GM21360 (cell line): ENCODE measurements around the gene AMPH.
"Not testable (repeated sequence)": the region's sequence is repeated elsewhere in the genome, so short reads cannot be mapped to it uniquely, and the experiment has no call there.

Experiments
- ATAC-seq: cut with Tn5 transposase; IDR thresholded peaks from one replicate; pipeline ENCODE4 v1.9.1; 2021; ENCODE audit warnings: mild to moderate bottlenecking, moderate library complexity; ENCODE audit not compliant: unreplicated experiment

Gene AMPH

GRCh38 chr7:38359071-38359601 lies 272.0 kb downstream of the AMPH start:
- ATAC-seq: peak; percentile 89

DNA sequence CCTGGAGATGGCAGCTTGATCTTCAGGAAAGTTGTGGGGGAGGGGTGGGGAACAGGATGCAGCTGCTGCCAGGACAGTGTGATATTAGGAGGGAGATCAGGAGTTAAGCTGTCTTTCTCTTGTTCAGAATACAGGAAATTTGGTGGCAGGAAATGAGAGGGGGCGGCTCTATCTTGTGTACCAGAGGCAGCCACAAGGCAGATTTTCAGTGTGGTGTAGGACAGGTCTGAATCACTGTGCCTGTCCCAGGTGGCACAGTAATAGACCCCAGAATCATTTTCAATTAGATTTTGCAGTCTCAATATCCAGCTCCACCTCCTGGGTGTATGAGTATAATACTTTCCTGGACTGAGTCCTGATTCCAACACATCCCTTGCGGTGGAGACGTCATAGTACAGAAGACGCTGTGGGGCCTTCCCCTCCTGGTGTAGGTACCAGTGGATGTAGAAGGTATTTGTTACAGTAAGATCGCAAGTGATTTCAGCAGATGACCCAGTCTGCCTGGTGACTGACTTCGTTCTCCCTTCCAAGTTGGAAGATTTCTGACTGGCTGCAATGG lies 272.8 kb downstream of the AMPH start:
- not testable (repeated sequence) for ATAC-seq

DNA sequence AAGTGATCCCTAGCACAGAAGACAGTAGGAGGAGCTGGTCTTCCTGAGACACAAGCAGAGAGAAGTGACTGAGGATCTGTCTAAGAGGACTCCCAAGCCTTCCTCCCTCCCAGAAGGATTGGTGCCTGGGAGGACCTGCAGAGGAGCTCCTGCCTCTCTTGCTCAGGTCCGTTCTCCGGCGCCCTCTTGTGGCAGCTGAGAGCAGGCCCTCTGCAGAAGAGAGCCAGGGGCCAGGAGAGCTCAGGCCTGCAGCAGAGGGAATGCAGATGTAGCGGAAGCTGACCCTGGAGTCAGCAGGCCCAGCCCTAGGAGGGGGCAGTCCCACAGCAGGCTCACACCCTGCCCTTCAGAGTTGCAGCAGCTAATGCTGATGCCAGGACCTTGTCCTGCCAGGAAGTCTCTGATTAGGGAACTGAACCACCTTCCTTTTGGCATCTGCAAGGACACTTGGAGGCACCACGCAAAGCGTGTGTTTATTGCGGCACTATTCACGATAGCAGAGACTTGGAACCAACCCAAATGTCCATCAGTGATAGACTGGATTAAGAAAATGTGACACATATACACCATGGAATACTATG lies 276.8 kb downstream of the AMPH start:
- ATAC-seq: not testable (repeated sequence)

GRCh38 chr7:38353431-38353881 lies 277.7 kb downstream of the AMPH start:
- not testable (repeated sequence) for ATAC-seq

- ATAC-seq: no peak
Observed at GRCh38 chr7:38351601-38352000, 279.6 kb downstream of the AMPH start.

DNA sequence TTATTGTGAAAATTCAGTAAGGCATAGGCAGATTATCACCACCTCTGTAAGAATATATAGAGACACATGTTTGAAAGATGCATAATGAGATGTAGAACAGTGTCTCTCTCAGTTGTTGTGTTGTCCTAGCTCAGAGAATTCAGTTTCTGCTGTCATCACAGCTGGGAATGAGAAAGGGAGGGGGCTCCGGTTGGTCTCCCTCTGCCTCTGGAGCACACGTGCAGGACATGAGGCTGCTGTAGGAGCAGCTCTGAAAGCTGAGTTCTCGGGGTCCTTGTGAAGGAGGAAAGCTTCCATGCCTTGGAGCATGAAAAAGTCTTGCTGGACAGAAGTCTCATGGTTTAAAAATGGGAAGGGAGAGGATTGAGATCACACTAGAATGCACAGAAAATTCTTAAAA lies 280.4 kb downstream of the AMPH start:
- not testable (repeated sequence) for ATAC-seq

GRCh38 chr7:38349869-38350583 lies 281.1 kb downstream of the AMPH start:
- ATAC-seq: peak; percentile 79

DNA sequence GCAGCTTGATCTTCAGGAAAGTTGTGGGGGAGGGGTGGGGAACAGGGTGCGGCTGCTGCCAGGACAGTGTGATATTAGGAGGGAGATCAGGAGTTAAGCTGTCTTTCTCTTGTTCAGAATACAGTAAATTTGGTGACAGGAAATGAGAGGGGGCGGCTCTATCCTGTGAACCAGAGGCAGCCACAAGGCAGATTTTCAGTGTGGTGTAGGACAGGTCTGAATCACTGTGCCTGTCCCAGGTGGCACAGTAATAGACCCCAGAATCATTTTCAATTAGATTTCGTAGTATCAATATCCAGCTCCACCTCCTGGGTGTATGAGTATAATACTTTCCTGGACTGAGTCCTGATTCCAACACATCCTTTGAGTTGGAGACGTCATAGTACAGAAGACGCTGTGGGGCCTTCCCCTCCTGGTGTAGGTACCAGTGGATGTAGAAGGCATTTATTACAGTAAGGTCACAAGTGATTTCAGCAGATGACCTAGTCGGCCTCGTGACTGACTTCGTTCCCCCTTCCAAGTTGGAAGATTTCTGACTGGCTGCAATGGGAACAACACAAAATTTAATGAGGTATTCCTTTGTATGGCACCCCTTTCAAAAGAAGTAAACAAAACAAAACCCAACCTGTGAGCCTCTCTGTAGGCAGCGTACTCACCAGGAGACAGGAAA lies 281.9 kb downstream of the AMPH start:
- not testable (repeated sequence) for ATAC-seq

DNA sequence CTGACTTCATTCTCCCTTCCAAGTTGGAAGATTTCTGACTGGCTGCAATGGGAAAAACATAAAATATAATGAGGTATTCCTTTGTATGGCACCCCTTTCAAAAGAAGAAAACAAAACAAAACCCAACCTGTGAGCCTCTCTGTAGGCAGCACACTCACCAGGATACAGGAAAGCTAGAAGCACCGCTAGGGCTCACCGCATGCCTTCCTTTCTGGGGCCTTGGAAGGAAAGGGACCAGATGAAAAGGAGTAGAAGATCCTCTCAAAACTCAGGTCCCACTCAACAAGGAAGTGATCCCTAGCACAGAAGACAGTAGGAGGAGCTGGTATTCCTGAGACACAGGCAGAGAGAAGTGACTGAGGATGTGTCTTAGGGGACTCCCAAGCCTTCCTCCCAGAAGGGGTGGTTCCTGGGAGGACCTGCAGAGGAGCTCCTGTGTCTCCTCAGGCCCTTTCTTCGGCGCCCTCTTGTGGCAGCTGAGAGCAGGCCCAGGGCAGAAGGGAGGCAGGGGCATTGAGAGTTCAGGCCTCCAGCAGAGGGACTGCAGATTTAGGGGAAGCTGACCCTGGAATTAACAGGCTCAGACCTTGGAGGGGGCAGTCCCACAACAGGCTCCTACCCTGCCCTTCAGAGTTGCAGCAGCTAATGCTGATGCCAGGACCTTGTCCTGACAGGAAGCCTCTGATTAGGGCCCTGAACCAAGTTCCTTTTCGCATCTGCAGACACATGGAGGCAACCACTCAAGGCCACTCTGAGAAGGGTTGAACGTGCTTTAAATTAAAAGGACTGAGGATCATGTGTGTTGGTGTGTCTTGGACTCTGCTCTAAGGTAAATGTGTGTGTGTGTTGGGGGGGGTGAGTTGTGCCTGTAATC lies 285.6 kb downstream of the AMPH start:
- ATAC-seq: peak; percentile 44

GRCh38 chr7:38344741-38345140 lies 286.4 kb downstream of the AMPH start:
- ATAC-seq: not testable (repeated sequence)

- ATAC-seq: not testable (repeated sequence)
Observed at GRCh38 chr7:38342135-38342534, 289.0 kb downstream of the AMPH start.

- ATAC-seq: peak; percentile 38
Observed at GRCh38 chr7:38341172-38341705, 289.9 kb downstream of the AMPH start.

DNA sequence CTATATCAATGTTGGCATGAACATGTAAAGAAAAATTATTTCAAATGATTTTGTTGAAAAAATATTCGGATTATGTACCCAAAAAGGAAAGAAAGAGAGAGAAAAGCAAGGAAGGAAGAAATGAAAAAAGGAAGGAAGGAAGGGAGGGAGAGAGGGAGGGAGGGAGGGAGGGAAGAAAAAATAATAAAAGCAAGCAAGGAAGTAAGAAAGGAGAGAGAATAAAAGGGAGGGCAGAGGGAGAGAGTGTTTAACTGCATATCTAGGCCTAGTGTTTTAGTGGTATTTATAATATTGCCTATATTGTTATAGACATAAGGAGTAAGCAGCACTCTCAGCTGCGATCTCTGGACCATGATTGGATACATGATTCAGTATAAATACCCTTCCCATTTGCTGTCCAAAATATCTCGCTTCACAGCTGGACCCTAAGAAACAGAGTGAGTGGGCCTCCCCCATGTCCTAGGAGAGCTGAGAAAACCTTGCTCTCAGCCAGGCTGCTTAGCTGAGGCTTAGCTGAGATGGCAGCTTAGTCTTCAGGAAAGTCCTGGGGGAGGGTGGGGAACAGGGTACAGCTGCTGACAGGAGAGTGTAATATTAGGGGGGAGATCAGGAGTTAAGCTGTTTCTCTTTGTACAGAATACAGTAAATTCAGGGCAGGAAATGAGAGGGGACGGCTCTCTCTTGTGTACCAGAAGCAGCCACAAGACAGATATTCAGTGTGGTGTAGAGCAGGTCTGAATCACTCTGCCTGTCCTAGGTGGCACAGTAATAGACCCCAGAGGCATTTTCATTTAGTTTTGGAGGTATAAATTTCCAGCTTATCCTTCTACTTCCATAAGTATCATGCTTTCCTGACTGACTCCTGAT lies 291.0 kb downstream of the AMPH start:
- no peak for ATAC-seq

DNA sequence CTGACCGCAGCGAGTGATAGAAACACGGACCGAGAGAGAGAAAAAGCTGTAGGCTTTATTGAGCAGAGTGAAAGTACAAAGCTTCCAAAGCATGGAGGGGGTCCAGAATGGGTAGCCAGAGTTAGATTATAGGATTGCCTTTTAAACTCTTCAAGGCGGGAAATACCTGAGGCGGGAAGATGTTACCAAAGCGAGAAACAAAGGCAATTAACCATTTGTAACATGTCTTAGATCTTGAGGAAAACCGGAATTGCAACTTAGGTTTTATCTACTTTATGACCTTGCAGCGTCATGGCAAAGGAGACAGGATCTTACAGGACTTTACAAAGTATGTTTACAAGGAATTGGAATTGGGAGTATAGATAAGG lies 295.0 kb downstream of the AMPH start:
- ATAC-seq: not testable (repeated sequence)

DNA sequence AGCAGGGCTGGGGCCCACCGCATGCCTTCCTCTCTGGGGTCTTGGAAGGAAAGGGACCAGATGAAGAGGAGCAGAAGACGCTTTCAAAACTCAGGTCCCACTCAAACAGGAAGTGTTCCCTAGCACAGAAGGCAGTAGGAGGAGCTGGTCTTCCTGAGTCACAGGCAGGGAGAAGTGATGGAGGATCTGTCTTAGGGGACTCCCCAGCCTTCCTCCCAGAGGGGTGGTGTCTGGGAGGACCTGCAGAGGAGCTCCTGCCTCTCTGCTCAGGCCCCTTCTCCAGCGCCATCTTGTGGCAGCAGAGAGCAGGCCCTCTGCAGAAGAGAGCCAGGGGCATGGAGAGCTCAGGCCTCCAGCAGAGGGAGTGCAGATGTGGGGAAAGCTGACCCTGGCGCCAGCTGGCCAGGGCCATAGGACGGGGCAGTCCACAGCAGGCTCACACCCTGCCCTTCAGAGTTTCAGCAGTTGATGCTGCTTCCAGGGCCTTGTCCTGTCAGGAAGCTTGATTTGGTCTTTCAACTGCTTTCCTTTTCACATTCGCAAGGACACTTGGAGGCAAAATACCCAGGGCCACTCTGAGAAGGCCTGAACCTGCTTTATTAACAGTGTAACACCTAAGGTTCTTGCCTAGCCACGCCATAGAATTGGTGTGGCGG lies 295.6 kb downstream of the AMPH start:
- ATAC-seq: peak; percentile 97

- ATAC-seq: no peak
Observed at GRCh38 chr7:38335128-38335491, 296.1 kb downstream of the AMPH start.

- no peak for ATAC-seq
Observed at GRCh38 chr7:38334163-38334562, 297.0 kb downstream of the AMPH start.
